Bronchial epithelial cell (primary cell): ENCODE results near the gene PXDN. TPM values are rescaled to one million over a fixed set of nuclear protein-coding genes. Genes with fewer than 3 reads are reported as not detected.

Experiments
- DNase-seq: peaks from one replicate; pipeline ENCODE4 v3.0.0-alpha.2; 2010; ENCODE audit warnings: low read depth
- FAIRE-seq: peaks from 2 replicates; lab custom pipeline; 2011; peaks lifted over from hg19 to GRCh38; lab: Jason Lieb, UNC
- H3K27me3 ChIP-seq: 2 replicates; pipeline ENCODE4 v1.5.1; 2011; ENCODE audit warnings: low read length; ENCODE audit not compliant: control insufficient read depth, insufficient read depth
- H3K36me3 ChIP-seq: 2 replicates; pipeline ENCODE4 v1.5.1; 2011; ENCODE audit warnings: low read length; ENCODE audit not compliant: control insufficient read depth, insufficient read depth
- H3K4me3 ChIP-seq: 2 replicates; pipeline ENCODE4 v1.5.1; 2011; ENCODE audit warnings: mild to moderate bottlenecking, low read depth, low read length, control low read depth
- CTCF ChIP-seq: IDR thresholded peaks from 2 replicates; pipeline ENCODE4 v1.5.1; 2011; ENCODE audit warnings: mild to moderate bottlenecking, moderate library complexity, low read length, control low read depth, inconsistent platforms; ENCODE audit not compliant: insufficient read depth, severe bottlenecking
- total RNA-seq: library from RNA; depleted of rRNA; stranded (reverse); fragments of >200 nt; gene quantifications from 2 replicates; pipeline ENCODE4 v1.2.1, GENCODE V29; 2014

PXDN gene
- total RNA-seq, 1 donor from 2014 or later: 34.0 TPM

GRCh38 chr2:1664076-1664605, 80.2 kb downstream of the PXDN start:
- Histone ChIP-seq H3K27me3 (no peaks in the 10 kb centered on the region), H3K36me3 (peaks cover 10% of the 10 kb centered on the region), H3K4me3 (no peak overlapping the region)
- DNase-seq: no peak
- FAIRE-seq: no peak
- no peak for TF ChIP-seq CTCF

- DNase-seq: no peak
- H3K27me3 ChIP-seq: no peaks in the 10 kb centered on the region
- peaks cover 10% of the 10 kb centered on the region for H3K36me3 ChIP-seq
- no peak overlapping the region for H3K4me3 ChIP-seq
- no peak for FAIRE-seq
- TF ChIP-seq CTCF: no peak
Observed at GRCh38 chr2:1663621-1664020, 80.7 kb downstream of the PXDN start.

- FAIRE-seq (no peak), DNase-seq (no peak)
- Histone ChIP-seq H3K36me3 (peaks cover 10% of the 10 kb centered on the region), H3K27me3 (no peaks in the 10 kb centered on the region), H3K4me3 (no peak overlapping the region)
- no peak for TF ChIP-seq CTCF
Observed at GRCh38 chr2:1662606-1663180, 81.6 kb downstream of the PXDN start.

GRCh38 chr2:1661891-1662605, 82.3 kb downstream of the PXDN start:
- DNase-seq (no peak), FAIRE-seq (no peak)
- H3K27me3 ChIP-seq: no peaks in the 10 kb centered on the region
- H3K4me3 ChIP-seq: no peak overlapping the region
- peaks cover 10% of the 10 kb centered on the region for H3K36me3 ChIP-seq
- no peak for TF ChIP-seq CTCF

GRCh38 chr2:1660656-1661640, 83.4 kb downstream of the PXDN start:
- Histone ChIP-seq H3K4me3 (no peak overlapping the region), H3K36me3 (peaks cover 10% of the 10 kb centered on the region), H3K27me3 (no peaks in the 10 kb centered on the region)
- DNase-seq (no peak), FAIRE-seq (no peak)
- TF ChIP-seq CTCF: no peak
